ENCODE data around the gene TECPR1.

TECPR1 gene

DNA sequence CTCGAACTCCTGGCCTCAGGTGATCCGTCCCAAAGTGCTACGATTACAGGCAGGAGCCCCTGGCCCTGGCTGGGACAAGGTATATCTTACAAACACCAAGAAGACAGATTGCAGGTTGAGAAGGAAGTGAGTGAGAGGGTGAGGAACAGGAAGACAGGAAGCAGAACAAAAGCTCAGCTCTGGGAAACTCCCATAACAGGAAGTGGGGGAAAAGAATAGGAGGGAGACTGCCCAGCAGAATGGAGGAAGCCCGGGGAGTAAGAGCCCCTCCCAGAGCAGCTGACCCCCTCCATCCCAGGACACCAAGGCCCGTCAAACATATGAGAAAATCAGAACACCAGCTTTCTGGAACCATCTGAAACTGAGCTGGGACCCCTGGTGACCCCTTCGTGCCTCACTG lies 2.9 kb downstream of the TECPR1 start:
- DNase-seq (ENCODE audit: low read depth), result no peak

DNA sequence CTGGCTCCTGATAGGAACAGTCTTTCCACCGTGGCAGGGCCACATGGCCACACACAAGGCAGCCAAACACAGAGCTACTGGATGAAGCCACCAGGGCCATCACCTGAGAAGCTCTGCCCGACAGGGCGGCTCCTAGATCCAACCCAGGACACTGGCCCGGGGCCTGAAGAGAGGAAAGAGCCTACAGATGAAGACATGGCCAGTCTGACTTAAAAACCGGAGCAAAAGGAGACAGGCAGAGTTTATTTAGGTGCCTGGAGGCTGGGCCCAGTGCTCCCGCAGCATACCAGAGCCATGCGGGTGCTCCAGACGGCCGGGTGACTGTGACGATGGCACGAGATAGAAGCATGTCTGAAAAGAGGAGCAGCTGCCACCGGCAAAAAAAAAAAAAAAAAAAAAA lies 3.9 kb downstream of the TECPR1 start:
- no peak for DNase-seq (ENCODE audit: low read depth)

DNA sequence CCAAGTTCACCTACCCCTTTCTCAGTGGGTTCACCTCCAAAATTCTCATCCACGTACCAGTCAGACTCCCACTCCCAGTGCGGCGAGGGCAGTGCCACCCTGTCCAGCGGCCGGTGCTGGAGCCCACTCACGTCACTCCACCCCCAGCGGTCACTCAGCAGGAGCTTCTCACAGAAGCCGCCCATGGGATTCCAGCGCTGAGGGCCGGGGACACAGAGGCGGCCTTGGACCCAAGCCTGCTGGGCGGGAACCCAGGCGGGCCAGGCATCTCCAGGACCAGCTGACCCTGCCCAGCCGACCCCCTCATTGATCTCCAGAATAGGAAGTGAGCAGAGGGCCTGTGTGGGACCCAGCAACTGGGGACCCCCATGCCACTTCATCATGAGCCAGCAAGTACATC lies 7.2 kb downstream of the TECPR1 start:
- DNase-seq (ENCODE audit: low read depth), result no peak

DNA sequence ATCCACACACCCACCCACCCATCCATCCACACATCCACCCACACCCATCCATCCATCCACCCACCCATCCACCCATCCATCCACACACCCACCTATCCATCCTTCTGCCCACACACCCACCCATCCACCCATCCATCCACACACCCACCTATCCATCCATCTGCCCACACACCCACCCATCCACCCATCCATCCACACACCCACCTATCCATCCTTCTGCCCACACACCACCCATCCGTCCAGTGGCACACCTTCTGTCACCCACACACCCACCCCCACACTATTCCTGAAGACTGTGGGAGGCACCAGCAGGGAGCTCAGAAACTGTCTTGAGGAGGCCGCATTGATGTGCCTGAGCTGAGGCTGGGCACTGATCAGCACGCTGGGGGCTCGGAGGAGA lies 9.1 kb downstream of the TECPR1 start:
- DNase-seq (ENCODE audit: low read depth), result no peak

DNA sequence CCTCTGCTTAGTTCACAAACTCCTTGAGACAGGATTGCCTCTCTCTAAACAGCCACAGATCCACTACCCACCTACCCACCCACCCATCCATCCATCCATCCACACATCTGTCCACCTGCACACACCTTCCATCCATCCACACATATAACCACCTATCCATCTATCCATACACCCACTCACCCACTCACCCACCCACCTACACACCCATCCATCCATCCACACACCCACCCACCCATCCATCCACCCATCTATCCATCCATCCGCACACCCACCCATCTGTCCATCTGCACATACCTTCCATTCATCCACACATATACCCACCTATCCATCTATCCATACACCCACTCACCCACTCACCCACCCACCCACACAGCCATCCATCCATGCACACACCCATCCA lies 9.7 kb downstream of the TECPR1 start:
- DNase-seq (ENCODE audit: low read depth), result no peak

DNA sequence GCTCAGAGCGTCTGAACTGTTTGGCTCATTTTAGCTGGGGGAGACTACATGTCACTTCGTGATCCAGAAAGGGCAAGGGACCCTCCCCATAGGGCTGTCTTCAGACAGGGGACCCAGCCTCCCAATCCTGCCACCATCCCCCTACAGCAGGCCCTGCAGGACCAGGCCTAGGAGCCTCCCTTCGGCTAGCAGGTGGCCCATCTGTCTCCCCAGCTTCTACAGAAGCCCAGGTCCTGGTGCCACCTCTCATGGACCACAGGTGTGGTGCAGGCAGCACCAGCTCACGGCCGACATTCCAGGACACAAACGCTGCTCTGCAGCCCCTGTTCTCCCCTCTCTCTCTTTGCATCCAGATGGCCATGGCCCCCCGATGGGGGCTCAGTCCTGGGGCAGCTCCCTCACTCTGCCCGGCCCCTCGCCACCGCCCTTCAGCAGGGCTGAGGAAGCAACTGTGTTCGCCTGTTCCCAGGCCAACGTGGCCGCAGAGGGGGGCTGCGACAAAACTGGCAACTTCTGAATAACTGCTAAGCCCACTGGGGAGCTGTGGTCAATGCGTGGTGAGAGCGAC lies 10.3 kb downstream of the TECPR1 start:
- DNase-seq (ENCODE audit: low read depth), result no peak

DNA sequence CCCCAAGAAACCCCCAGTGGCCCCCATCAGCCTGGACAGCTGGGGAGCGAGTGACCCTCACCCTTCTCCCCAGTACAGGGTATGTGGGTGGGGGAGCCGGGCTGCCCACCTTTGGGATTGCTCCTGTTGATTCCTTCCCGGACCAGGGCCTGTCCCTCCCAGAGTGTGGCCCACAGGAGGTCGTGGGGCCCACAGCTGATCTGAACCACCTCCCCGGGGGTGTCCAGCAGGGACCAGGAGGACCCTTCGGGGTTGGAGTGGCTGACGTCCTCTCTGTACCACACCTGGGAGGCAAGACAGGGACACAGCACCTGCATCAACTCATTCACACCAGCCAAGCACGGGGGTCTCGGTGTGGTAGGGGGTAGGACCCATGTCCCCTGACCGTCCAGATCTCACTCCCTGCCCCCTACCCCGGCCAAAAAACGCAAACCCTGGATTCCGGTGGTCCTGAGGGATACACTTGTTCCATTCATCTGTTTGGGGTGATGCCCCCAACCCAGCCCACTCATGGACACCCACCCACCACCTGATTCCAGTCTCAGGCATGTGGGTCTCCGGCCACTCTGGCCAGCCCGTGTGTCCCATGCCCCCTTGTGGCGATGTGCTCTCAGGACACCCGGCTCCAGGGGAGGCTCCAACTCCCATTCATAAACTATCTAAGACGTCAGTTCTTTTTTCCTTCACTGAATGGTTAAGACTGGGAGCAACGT lies 10.9 kb downstream of the TECPR1 start:
- DNase-seq (ENCODE audit: low read depth), result no peak

DNA sequence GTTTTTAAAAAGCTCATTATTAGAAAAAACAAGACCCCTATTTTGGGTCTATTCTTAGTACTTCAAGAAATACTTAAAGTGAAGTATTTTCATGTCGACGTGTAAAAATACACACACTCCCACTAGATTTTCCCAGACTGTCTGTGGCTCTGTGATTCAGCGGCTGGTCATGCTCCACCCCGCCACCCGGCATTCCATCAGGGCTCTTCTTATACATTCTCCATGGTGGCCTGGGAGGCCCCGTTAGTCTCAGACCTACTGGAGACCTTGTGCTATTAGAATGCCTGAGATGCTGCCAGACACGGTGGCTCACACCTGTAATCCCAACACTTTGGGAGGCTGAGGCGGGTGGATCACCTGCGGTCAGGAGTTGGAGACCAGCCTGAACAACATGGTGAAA lies 13.1 kb downstream of the TECPR1 start:
- DNase-seq (ENCODE audit: low read depth), result no peak

DNA sequence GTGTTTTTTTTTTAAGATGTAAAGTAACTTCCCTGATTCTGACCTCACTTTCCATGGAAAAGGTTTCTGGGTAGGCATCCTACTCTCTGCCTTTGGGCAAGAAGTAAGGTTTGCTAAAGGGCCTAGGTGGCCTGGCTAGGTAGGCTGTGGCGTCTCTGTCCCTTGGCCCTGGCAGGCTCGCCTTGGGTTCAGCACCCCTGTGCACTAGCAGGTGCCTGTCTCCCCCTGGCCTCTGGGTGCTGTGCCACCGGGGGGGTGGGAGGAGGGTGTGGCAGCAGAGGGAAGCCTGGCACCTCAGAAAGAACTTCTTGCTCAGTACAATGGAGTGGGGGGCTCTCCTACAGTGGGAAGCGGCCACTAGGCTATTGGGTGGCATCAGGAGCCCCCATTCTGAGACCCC lies 14.0 kb downstream of the TECPR1 start:
- no peak for DNase-seq (ENCODE audit: low read depth)

DNA sequence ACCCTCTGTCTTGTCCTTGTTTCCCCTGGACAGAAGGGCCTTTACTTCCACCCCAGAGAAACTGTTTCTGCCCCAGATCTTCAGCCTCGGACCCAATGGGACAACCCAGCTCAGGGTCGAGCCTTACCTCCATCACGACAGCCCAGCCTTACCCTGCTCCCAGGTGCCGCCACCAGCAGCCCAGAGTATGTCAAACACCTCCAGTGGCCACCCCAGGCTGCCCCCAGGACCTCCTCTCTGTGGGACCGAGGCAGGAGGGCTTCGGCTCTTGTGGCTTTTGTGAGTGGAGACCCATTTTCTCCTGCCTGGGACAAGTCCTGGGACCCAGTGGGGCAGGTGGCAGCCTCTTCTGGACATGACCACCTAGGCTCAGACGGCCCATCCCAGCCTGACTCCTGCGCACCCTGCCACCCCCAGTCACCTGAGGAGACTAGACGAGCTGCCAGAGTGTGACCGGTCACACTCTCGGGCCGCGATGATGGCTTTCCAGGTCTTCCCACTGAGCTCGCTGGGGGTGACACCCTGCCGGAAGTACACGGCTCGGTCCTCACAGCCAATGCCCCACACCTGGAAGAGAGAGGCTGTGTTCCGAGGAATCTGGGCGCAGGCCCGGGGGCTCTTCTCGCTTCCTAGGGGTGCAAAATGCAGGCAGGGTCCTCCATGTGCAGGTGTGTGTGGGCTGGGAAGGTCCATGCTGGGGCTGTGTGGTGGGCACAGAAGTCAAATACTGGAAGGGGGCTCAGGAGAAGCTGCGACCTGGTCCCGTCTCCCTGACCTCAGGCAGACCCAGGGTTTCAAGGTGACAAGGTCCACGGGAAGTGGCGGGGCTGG lies 15.5 kb downstream of the TECPR1 start:
- no peak for DNase-seq (ENCODE audit: low read depth)

DNA sequence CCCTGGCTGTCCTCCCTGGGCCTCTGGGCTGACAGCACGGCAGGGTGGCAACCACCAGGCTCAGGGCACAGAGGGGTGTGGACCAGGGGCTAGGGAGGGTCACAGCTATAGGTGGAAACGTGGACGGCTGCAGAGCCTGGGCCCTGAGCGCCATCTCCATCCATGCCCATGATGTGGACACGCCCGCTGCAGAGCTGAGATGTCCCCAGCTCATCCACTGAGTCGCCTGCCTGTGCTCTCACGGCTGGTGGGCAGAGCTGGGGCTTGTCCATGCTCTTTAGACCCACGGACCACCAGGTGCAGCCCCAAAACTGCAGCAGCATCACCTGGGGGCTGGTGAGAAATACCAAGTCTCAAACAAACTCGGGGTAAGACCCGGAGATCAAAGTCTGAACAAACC lies 16.1 kb downstream of the TECPR1 start:
- no peak for DNase-seq (ENCODE audit: low read depth)

DNA sequence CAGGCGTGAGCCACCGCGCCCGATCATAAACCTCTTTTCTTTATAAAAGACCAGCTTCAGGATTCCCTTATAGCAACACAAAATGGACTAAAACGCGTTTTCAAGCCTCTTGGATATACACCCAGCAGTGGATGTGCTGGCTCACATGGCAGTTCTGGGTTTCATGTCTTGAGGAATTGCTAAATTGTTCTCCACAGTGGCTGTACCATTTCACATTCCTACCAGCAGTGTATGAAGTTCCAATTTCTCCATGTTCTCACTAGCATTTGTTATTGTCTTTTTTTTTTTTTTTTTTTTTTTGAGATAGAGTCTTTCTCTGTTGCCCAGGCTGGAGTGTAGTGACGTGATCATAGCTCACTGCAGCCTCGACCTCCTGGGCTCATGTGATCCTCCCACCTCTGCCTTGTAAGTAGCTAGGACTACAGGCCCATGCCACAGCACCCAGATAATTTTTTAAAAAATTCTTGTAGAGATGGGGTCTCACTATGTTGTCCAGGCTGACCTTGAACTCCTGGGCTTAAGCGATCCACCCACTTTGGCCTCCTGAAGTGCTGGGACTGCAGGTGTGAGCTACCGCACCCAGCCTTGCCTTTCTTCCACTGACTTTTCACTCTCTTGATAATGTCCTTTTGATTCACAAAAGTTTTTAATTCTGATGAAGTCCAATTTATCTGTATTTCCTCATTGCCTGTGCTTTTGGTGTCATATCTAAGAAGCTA lies 17.4 kb downstream of the TECPR1 start:
- DNase-seq (ENCODE audit: low read depth), result no peak

DNA sequence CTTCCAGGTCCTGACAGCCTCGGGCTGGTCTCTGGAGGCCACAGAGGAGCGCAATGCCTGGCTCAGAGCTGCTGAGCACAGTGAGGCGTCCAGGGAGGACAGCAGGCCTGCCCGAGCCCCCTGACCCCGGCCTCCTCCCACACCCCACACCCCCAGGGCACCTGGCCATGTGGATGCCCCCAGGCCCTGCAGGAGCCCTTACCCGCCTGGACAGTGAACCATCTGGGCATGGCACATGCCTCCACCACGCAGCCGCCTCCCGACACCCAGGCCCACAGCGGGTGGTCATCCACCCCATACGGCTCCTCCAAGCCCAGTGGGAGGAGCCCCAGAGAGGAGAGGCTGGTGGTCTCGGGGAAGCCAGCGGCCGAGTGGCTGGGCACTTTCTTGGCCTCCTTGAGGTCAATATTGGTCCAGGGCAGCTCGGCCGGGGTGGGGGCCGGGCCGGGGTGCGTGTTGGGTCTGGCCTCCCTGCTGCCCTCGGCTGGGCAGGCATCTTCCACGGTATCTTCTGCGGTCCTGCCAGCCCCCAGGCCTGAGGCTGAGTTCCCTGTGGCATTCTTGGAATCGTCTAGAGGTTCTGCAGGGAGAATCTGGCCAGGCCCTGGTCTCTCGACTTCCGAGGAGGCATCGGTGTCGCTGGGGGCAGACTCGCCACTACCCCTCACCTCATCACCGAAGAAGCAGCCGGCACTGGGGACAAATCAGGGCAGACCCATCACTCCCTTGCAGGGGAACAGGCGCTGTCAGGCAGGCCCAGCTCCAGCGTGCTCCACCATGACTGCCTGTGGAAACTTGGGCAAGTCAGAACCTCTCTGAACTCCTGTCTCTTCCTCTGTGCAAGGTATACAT lies 18.6 kb downstream of the TECPR1 start:
- no peak for DNase-seq (ENCODE audit: low read depth)

DNA sequence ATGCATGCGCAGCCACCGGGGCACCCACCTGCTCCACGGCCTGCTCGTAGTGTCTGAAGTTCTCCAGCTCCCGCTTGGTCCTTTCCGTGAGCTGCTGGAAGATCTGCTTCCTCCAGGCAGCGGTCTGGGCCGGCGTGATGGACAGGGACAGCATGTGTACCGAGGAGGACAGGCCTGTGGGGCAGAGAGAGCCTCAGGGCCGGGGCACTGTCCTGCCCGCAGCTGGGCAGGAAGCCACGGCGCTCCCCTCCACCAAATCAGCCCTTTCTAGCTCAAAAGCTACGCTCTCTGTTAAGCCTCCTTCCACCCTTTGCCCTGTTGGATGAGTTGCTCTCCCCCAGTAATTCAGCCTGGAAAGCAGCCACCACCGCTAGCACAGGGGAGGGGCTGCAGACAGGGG lies 19.2 kb downstream of the TECPR1 start:
- DNase-seq (ENCODE audit: low read depth), result no peak

DNA sequence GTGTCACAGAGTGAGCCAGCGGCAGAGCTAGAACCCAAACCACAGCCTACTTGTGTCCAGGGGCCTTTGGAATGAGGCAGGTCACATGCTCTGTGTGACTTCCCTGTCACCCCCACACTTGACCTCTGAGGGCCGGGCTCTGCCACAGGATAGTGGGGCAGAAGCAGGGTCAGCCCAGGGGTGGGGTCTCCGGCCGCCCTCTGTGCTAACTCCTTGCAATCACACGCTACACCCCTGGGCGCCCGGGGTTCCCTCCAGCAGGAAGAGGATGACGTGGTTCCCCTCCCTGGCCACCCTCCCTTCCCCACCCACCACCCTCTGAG lies 19.8 kb downstream of the TECPR1 start:
- no peak for DNase-seq (ENCODE audit: low read depth)

DNA sequence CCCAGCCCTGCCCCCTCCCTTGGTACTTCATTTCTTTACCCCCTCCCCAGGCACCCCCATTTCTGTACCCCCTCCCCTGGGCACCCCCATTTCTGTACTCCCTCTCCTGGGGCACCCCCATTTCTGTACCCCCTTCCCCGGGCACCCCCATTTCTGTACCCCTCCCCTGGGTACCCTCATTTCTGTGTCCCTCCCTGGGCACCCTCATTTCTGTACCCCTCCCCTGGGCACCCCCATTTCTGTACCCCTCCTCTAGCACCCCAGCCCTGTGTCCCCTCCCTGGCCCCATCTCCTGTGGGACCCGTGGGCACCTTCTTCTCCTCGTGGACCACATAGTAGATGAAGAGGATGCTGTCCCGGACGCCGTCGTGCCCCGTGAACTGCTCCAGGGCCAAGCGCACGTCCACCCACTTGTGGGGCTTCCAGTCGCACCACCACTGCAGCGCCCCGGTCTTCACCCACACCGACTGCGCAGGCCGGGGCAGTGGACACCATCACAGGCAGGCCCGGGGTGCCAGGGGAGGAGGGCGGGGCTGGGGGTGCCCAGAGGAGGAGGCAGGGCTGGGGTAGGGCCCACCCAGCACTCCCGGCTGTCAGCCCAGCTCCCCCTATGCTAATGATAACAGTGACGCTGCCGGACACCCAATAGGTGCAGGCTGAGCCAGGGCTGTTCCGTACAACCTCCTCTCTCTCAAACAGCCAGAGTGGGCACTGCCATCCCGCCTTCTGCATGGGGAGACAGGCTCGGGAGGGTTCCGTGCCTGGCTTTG lies 20.4 kb downstream of the TECPR1 start:
- DNase-seq (ENCODE audit: low read depth), result no peak

DNA sequence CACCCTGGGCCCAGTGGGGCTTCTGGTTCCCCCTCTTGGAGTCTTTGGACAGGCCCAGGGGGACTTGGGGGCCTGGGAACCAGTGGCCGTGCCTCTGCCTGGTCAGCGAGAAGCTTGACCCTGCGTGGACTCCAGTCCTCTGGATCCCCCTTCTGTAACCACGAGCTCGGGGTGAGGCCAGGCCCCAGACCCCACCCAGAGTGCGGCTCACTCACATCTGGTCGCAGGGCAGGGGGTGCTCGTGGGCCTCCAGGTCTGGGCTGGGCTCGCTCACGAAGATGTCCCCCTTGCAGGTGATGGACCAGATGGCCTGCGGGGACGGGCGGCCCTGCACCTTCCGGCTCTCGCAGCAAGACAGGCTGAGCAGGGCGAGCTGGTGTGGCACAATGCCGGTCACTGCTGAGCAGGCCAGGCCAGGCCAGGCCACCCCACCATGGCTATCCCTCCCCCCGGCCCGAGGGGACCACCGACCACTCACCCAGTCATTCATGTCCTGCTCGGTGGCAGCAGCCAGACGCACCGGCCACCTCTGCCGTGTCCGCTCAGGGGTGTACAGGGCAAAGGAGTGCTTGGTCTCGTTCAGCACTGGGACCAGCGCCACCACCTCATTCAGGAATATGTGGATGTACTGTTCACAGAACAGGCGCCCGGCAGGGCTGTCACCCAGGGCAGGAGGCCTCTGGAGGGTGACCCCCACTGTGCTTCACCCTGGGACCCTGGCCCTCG lies 21.1 kb downstream of the TECPR1 start:
- DNase-seq (ENCODE audit: low read depth), result no peak

DNA sequence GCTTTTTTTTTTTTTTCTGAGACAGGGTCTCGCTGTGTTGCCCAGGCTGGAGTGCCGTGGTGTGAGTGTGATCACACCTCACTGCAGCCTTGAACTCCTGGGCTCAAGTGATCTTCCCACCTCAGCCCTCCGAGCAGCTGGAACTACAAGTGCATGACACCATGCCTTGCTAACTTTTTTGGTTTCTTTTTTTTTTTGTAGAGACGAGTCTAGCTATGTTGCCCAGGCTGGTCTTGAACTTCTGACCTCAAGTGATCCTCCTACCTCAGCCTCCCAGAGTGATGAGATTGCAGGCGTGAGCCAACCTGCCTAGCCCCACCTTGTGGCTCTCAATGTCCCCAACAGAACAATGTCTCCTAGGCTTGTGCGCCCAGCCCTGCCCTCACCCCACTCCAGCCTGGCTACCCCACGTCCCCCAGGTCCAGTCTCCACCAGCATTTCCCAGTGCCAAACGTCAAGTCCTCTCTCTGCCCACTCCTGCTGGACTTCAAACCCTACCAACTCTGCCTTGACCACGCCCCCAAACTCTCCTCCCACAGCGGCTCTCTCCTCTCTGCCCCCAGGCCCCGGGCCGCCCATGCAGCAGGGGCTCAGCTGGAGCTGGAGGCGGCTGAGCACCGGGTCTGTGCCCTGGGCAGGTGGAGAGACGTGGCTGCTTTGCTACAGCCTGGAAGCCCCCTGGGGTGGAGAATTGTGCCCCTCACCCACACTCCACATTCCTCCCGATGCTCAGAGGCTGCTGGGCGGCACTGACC lies 21.9 kb downstream of the TECPR1 start:
- DNase-seq (ENCODE audit: low read depth), result no peak

DNA sequence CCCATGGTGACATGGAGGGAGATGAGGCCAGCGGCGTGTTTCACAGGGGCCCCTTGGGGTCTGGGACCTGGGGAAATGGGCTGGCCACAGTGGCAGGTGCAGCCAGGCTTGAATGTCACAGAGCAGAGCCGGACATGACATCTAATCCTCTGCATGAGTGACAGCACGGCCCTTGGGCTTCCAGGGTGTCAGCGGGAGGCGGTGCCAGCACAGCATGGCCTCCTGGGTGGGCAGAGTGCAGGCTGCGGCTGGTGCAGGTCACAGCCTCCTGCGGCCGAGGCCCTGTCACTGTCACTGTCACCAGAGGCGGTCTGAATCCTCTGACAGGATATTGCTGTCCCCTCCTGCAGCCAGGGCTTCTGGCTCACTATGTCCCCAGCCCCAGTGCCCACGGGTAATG lies 22.6 kb downstream of the TECPR1 start:
- no peak for DNase-seq (ENCODE audit: low read depth)

DNA sequence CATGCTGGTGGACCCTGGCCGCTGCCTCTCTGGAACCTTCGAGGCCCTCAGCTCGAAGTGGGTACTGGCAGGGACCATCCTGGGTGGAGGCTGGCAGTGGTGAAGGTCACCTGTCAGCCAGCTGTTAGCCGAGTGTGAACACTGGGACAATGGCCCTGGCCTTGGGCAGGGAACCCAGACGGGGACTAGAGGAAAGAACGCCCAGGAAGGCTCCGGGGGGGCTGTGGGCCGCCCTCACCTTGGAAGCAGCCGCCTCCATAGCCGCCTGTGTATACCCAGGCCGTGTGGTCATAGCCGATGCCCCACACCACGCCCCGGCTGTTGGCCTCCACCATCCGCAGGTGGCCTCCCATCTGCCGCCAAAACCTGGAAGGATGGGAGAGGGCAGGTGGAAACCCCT lies 23.2 kb downstream of the TECPR1 start:
- no peak for DNase-seq (ENCODE audit: low read depth)

All from stimulated activated CD8-positive, alpha-beta memory T cell treated with anti-CD3 and anti-CD28 coated beads, Interleukin-7, amount 100 ng/mL, for 24 hours (primary cell).